ENCODE results near the gene KRT32.

DNA sequence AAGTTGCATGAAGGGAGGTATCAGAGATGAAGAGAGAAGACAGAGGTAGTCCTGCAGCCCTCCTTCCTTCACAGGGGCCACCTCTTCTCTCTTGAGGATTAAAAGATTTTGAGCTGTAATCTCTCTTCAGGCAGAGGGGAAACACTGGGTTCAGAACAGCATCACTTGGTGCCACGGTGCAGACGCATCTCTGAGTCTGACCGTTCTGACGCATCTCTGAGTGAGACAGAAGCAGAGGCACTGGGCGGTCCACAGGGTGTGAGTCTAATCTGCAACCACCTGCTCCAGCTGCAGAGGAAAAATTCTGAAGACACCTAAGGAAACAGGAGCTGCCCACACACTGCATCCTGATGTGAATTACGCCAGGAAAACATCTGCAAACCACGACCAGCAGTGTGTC lies 37.5 kb downstream of the KRT32 start:
- no peak for TF ChIP-seq CTCF (IDR thresholded peaks at IDR 0.05)
- no peak for TF ChIP-seq POLR2A (IDR thresholded peaks at IDR 0.05)

All from lower leg skin (tissue), 3 donors.